Fibroblast of gingiva (primary cell): Measurements from ENCODE around the gene USH2A.
A peak's percentile ranks its signal among the peaks of the same experiment; 100 is the strongest.
"Not testable (repeated sequence)": the region's sequence is repeated elsewhere in the genome, so short reads cannot be mapped to it uniquely, and the experiment has no call there.

ENCODE experiments used
- DNase-seq: peaks from one replicate; pipeline ENCODE4 v3.0.0-alpha.2; 2011; ENCODE audit warnings: low read depth

The USH2A gene

DNA sequence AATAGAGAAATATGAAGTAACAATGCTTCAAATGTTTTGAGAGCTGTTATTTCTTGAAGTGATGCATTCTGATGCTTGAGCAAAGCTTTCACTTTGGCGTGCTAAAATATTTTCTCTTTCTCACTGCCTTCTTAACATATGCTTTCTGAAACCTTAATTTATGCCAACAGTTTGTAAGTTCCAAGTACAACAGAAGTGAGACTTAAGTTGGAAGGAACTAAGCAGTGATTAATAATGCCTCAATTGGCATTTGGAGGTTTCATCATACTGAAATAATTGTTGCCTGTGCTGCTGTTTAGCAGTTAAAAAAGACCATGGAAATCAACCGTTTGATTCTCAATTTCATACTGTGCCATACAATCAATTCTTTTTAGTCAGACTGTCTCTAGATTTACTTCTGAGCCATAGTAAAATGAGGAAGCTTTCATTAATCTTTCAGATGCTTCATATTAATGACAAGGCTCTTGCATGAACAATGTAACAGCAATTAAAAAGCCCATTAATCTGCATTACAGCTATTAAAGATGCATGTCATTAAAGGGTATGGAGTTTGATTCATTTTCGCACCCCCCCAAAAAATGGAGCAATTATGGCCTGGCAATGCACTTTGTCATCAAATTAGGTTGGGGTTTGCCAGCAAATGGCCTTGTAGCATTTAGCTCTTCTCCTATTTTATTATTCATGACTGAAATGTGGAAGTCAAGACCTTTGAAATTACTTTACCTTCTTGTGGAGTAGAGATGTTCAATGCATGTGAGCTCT is 375.3 kb downstream of the USH2A start:
- DNase-seq, result no peak

DNA sequence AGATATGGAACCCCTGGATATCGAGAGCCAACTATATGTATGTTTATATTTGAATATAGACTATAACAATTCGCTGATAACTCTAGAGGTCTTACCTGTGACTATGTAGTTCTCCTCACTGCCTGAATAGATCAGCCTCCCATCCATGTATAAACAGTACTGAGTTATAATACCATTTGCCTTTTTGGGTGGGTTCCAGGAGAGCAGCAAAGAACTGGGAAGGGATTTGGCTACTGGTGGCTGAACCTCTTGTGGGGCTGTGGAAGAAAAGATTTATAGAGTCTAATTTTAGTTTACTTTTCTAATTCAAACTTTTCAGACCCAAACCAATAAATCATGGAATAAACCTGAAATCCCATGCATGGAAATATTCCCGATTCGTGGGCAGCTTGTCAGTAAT is 376.9 kb downstream of the USH2A start:
- DNase-seq, result no peak

DNA sequence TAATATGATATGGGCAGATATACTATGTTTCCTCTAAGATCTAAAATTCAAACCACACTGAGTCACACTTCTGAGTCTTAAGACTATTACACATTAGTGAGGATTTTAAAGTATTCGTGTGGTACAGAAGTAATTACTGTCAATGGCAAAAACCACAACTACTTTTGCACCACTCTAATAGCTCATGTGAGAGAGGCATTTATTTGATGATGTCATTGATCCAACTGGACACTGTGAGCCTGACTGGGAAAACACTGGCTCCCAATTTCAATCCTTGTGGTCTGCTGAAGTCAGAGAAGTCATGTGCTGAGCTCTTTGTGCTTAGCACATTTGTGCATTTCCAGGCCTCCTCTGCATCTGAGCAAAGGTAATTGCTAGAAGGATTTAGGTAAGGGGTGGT is 377.8 kb downstream of the USH2A start:
- peak; percentile 16 for DNase-seq

DNA sequence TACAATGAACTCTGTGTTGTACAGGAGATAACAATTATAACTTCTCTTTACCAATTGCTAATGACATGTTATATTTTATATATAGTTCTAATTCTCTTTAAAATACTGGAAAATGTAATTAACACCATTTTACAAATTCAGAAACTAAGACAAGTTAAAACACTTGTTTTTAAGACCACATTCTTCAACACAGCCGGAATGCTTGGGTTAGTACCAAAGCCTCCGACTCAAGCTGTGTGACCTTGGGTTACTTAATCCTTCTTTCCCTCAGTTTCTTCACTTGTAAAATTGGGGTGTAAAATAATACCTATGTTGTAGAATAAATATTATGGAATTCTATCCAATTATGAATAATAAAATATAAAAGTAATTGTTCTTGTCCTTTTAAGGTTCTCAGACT is 378.7 kb downstream of the USH2A start:
- DNase-seq, result no peak

DNA sequence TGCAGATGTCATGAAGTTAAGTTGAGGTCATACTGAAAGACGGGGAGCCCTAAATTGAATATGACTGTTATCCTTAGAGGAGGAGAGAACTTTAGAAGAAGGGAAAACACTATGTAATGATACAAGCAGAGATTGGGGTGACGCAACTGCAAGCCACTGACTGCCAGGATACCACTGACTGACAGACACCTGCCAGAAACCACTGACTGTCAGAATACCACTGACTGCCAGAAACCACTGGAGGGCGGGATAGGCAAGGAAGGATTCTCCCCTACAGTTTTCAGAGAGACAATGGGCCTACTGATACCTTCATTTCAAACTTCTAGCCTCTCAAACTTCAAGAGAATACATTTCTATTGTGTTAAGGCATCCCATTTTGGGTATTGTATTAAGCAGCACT is 388.7 kb downstream of the USH2A start:
- DNase-seq, result no peak

DNA sequence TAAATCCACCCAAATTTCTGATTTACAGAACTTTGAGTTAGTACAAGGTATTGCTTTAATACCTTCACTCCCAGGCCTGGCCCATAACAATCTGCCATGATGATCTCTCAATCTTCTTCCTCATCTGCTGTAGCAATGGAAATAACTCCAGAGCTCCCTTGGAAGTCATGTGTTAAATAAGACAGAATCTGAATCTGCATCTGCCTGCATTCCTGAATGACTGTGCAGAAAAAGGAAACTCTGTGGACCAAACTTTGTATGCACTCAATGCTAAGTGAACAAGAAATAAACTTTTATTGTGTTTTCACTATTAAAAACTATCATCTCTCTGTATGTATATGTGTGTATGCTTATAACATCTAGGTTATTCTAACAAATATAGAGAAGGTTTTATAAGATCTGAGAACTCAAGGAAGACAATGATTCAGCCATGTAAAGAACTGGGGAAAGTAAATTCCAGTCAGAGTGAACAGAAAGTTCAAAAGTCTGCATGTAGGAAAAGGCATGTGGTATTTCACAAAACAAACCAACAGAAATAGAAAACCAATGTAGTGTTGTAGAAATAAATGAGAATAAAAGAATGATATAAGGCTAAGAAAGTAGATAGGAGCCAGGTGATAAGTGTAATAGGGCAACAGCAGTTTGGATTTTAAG is 390.2 kb downstream of the USH2A start:
- DNase-seq, result no peak

DNA sequence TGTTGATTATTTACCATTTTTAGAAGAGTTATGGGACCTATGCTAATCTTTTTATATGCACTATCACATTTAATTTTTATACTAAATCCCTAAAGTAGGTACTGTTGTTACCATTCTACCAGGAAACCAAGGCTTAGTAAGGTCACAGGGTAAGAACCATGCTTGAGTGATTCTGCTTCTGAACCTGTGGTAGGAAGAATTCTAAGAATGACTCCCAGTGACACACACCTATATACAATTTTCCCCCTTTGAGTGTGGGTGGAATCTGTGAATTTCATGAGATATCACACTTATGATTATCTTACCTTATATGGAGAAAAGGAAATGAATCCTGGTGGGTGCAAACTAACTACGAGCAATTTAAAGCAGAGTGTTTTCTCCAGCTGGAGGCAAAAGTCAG is 391.0 kb downstream of the USH2A start:
- DNase-seq, result no peak

DNA sequence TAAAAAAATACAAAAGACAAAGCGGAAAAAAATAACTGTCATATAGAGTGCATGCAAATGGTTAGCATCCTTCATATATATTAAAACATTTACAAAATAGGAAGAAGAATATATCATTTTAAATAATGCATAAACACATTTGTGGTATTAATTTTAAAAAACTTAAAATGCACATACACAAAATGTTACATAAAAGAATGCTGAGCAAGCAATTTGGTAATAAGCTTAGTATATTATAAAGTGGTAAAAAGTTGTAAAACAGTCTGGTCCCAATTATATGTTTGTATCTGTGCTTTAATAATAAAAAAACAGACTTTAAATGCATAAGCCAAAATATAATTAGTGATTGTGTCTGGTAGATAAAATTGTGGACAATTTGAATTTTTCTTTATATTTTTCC is 394.6 kb downstream of the USH2A start:
- no peak for DNase-seq

DNA sequence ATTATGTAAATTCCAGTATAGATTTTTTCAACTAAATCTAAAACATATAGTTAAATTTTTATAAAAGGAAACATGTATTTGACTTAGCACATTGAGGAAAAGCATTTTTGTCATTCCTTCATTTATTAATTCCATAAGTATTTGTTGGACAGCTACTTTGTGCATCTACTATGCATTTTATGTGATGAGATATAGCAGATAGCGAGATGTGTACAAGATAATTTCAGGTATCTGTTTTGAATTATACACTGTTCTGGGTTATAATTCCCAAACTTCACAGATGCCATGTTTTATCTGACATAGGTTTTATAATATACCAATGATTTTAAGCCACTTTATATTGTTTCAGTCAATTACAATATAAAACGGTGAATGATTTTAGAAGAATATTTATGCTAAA is 398.7 kb downstream of the USH2A start:
- no peak for DNase-seq

DNA sequence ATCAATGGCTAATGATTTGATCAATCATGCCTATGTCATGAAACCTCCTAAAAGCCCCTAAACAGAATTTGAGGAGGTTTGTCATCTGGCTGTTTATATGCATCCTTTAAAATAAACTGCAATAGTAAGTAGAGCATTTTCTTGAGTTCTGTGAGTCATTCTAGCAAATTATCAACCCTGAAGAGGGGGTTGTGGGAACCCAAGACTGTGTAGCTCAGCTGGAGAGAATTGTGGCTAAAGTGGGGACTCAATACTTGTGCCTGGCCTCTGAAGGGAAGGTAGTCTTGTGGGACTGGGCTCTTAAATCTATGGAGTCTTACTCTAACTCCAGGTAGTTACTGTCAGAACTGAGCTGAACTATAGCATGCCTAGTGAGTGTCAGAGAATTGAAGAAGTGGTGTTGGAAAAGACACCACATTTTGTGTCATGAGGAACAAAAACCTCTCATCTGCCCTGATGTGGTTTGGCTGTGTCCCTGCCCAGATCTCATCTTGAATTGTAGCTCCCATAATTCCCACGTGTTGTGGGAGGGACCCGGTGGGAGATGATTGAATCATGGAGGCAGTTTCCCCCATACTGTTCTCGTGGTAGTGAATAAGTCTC is 402.4 kb downstream of the USH2A start:
- no peak for DNase-seq

DNA sequence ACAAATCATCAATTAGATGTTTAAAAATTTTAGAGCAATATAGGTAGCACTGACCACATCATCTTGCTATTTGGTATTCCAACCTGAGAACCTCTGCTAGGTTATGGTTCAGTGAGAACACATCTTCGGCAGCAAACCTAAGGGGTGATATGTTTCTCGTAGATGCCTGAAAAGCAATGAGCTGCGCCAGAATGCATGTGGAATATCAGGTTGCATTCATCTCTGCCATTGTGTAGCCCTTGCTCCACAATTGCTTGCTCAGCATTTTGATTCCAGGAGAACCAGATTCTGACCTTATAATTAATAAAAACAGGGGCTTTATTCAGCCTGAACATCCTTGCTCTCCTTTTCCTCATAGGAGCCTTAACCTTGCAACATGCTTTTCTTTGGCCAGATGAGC is 408.1 kb downstream of the USH2A start:
- no peak for DNase-seq

DNA sequence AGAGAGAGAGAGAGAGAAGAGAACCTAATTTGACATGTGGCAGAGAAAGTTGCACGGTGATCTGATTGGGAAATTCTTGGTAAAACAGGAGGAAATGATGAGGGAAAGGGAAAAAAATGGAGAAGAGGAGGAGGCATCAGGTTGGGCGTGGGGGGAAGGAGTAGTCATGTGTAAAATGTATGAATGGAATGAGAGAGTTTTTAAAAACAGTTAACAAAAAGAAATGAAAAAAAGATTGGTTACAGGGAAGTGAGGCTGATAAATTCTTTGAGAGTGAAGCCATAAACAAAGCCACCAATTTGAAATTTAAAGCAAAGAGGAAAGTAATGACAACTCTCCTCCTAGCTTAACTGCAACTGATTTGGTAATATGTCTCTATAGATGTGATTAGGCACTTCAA is 409.2 kb downstream of the USH2A start:
- no peak for DNase-seq

DNA sequence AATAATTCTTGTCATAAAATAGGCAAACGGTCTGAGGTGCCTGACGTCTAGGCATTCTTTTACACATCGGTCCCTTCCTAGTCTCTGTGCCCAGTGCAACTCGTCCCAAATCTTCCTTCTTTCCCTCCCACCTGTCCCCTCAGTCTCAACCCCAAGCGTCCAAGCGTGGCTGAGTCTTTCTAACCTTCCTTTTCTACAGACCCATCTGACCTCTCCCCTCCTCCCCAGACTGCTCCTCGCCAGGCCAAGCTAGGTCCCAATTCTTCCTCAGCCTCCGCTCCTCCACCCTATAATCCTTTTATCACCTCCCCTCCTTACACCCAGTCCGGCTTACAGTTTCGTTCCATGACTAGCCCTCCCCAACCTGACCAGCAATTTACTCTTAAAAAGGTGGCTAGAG is 413.8 kb downstream of the USH2A start:
- DNase-seq, result not testable (repeated sequence)

DNA sequence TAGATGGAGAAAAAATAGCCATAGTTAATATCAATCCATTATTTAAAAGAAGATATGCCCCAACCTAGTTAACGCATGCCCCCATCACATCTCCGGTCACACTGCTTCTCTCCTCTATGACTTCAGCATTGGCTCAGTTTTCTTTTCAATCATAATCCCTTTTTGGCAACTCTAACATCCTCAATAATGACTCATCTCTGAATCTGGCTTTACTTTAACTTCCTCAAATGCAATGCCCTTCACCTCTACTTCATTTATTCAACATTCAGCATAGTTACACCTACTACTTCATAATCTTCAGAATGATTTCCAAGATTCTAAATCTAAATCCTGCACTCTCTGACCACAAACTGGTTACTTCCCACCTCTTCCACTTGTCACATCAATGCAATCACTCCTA is 417.3 kb downstream of the USH2A start:
- DNase-seq, result no peak

DNA sequence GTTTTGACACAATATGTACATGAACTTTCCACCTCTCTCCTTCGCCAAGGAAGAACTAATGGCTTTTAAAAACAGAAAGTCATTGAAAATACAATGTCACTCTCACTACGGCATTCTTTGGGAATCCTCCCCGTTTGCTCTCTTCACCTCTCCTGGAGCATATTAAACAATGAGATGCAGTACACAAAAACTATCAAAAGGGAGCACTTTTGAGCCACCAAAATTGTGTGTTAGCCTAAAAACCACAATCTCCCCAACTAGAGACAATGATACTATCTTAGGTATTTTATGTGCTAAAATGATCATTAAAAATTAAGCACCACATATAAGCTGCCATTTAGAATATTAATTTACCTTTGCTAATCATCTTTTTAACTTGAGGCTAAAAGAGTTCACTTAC is 430.6 kb downstream of the USH2A start:
- no peak for DNase-seq

DNA sequence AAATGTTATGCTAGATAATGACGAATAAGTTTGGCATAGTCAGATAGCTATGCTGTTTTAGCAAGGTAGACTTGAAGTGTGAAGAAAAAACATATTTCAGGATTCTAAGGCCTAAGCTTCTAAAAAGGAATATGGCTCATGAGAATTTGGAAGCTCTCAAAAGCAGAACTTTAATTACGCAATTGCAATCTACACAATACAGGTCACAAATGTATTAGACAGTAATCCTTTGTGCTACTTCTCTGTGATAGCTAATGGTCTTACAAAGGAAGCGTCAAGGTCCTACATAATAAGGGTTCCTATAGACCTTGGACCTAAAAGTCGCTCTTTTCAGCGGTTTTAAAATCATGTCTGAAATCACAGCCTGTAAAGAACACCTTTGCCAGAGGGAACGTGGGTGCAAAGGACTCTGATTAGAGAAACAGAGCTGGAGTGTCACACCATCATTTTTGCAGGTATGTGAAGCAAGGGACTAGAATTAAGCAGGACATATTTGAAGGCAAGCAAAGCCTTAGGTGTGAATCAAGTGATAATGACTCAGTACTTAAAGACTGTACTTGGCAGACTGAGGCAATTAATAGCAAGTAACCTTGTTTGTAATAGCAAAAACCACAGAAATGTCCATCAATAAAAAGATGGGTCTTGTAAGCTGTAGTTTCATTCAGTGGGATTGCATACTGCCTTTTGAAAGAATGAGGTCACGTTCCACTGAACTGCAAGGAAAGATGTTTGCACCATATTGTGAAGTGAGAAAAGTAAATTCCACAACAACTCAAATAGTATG is 436.0 kb downstream of the USH2A start:
- no peak for DNase-seq

DNA sequence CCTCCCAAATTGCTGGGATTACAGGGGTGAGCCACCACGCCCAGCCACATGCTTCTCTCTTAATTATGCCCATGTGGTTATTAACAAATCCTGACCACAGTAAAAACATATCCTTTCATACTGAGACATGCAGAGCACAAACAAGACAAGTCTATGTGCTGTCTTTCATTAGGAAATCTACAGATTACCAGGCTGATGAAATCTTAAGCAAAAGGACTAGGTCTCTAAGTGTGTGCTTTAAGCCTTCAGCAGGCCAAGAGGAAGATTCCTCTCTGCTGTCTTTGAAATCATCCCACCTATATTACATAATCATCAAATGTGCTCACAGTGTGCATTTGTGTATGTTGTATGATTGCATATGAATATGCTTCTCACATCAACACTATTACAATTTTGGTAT is 436.8 kb downstream of the USH2A start:
- no peak for DNase-seq

DNA sequence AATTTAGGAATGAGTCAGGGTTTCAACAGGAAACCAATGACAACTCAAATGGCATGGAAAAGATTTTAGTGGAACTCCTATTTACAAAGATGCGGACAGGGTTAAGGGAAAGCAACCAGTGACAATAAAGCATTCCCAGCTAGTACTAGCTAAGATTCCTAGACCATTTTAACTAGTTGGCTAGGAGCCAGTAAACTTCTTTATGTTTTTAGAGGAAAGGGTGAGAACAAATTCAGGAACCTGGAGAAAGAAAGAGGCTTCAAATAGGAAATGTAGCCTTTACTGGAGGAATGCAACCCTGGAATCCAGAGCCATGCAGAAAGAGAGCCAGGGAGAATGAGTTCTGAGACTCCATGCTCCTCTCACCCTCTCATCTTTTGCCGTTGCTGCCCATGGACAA is 439.6 kb downstream of the USH2A start:
- no peak for DNase-seq

DNA sequence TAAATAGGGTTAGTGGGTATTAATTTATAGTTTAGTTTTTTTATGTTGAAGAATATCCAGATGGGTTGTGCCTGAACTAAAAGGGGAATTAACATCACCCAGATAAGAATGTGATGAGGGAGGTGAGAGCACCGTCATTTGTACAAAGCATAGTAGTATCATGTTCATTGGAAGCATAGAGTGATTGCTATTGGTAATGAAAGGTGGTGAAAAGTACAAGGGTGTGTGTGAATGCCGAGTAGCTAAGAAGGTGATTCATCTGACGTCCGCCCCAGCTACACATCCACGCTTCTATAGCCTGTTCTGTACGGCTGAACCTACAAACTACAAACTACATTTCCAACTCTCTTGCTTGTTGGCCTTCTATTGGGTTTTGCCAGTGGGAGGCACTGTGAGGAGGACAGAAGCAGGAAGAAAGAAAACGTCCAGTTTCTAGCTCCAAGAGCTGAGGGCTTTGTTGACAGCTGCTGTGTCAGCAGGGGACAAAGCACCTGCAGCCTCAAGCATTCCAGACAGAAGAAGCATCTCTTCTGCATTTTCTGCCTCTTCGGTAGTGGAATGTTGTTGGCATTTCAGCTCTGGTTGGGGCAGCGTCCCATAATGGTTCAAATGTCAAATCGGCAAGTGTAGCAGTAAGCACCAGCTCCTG is 451.3 kb downstream of the USH2A start:
- no peak for DNase-seq

DNA sequence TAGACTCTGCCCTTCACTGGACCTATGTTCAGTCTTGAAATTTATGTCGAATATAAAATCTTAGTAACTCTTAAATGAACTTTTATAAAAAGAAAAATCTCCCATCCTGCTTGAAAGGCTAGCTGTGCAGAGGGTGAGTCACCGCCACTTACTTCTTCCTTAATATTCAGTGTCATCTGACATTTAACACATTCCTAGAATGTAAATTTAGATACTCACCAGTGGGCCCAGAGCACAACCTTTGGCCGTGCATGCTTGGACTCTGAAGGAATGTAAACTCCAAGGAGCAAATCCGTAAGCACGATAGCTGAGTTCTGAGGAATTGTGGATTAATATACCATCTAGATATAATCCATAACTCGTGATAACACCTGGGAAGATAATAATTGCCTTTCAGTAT is 452.8 kb downstream of the USH2A start:
- no peak for DNase-seq

DNA sequence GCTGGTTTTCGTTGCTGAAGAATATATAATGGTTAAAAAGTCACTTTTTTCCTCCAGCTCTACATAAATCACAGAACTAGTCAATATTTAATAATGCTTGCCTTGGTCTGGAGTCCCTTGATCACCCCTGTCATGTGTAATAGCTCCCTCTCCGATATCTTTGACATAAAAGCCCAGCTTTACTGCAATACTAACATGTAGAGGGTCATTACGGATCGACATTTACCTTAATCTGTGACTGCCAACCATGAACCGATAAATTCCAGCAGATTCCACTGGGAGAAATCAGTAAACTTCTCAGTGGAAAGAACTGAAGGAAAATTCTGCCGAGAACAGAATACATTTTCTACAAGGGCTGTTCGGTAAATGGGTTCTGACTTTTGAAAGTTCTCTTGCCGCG is 459.6 kb downstream of the USH2A start:
- DNase-seq, result no peak

DNA sequence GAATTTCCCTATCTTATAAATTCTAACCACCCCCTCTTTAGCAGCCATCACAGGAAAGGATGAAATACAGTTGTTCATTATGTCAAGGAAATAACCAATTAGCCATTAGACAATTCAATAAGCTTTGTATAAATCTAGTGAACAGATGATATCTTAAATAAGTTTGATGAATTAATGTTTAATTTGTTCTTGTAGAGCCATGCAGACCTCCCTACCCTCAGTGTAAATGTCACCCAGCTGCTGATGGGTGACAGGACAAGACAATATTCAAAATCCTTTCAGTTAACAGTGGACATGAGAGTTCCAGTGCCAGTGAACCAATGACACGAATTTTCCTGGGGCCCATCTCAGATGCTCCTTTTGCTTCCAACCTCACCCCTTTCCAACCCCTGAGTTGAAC is 460.2 kb downstream of the USH2A start:
- no peak for DNase-seq
